A673 (cell line): Measurements from ENCODE around the gene RPTOR.

ENCODE experiments used
- CTCF ChIP-seq: fragments of 300-800, 200-600 bp; sonication (generic); conservative IDR thresholded peaks from 2 replicates; pipeline ENCODE4 v1.5.1; 2017; ENCODE audit warnings: low read depth, mild to moderate bottlenecking, antibody characterized with exemption, low read length, moderate library complexity, mixed read lengths
- EZH2 ChIP-seq: fragments of 200-600 bp; sonication (generic); IDR thresholded peaks from 2 replicates; pipeline ENCODE4 v1.6.1; 2017; ENCODE audit warnings: borderline replicate concordance, low read depth, mild to moderate bottlenecking, mixed read lengths, antibody characterized with exemption, low read length; ENCODE audit not compliant: poor library complexity, severe bottlenecking

- TF ChIP-seq CTCF = no peak
- no peak for TF ChIP-seq EZH2
These were observed 50.0 kb downstream of the RPTOR start for GRCh38 chr17:80594431-80595269.
